Stomach (tissue), 4 donors: ENCODE measurements around the gene ZSCAN5A.

Experiments
- EP300 ChIP-seq: sonication (generic); formaldehyde crosslinking; IDR thresholded peaks from one replicate; pipeline ENCODE4 v1.6.1; 2017; ENCODE audit warnings: antibody characterized with exemption
- POLR2A ChIP-seq, 4 donors: fragments of 450-650 bp; IDR thresholded peaks; one replicate each; pipeline ENCODE4 v1.6.1; 2016; ENCODE audit warnings: antibody characterized with exemption in 4 of 4, control low read depth in 2 of 4, mild to moderate bottlenecking in 1 of 4, moderate library complexity in 1 of 4
- POLR2AphosphoS5 ChIP-seq, 3 donors: sonication (generic); formaldehyde crosslinking; IDR thresholded peaks; one replicate each; pipeline ENCODE4 v1.6.1; 2016; ENCODE audit warnings: antibody characterized with exemption in 3 of 3
- TF ChIP-seq, protein P1 (sequence below), 7 experiments: fragments of 450-650 bp in 4 of 7; fragments of 200-600 bp in 3 of 7; sonication (generic) in 3 of 7; IDR thresholded peaks; one replicate each; pipeline ENCODE4 v1.5.1; 2016 to 2019; ENCODE audit warnings: antibody characterized with exemption in 7 of 7, control low read depth in 2 of 7, mild to moderate bottlenecking in 1 of 7

DNA sequence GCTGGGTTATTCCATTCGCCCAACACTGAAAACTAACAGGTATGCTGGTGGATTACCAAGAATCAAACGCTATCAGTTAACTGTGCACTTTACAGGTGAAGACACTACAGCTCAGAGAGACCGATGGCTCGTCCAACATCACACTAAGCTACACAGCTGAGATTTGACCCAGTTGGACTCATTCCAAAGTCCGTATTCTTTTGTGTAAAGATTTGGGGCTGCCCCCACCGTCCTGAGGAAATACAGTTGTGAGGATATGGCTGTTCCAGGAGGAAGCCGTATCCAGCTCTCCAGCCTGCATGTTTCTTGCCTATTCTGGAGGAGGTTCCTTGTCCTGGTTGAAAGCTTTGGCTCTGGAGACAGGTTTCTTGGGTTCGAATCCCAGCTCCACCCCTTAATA, 4.2 kb downstream of the ZSCAN5A start:
- TF ChIP-seq, protein P1, sequence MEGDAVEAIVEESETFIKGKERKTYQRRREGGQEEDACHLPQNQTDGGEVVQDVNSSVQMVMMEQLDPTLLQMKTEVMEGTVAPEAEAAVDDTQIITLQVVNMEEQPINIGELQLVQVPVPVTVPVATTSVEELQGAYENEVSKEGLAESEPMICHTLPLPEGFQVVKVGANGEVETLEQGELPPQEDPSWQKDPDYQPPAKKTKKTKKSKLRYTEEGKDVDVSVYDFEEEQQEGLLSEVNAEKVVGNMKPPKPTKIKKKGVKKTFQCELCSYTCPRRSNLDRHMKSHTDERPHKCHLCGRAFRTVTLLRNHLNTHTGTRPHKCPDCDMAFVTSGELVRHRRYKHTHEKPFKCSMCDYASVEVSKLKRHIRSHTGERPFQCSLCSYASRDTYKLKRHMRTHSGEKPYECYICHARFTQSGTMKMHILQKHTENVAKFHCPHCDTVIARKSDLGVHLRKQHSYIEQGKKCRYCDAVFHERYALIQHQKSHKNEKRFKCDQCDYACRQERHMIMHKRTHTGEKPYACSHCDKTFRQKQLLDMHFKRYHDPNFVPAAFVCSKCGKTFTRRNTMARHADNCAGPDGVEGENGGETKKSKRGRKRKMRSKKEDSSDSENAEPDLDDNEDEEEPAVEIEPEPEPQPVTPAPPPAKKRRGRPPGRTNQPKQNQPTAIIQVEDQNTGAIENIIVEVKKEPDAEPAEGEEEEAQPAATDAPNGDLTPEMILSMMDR (IDR thresholded peaks at IDR 0.05), result no peak
- TF ChIP-seq POLR2AphosphoS5 (IDR thresholded peaks at IDR 0.05) (no peak), POLR2A (IDR thresholded peaks at IDR 0.05) (no peak), EP300 (no peak)
